H1 (cell line): ENCODE data around the gene BEST1. TPM values are rescaled to one million over a fixed set of nuclear protein-coding genes. Genes with fewer than 3 reads are reported as not detected.
A peak's percentile ranks its signal among the peaks of the same experiment; 100 is the strongest.

Experiments
- CTCF ChIA-PET: fragments of 300-600 bp; sonication (Branson Sonifier 250); formaldehyde crosslinking; loops from one replicate; lab custom pipeline; 2021; ENCODE audit not compliant: partially characterized antibody; lab: Charles Lee
- POLR2A ChIA-PET: fragments of 300-600 bp; sonication (Branson Sonifier 250); formaldehyde crosslinking; loops from one replicate; lab custom pipeline; 2021; ENCODE audit warnings: inconsistent platforms; ENCODE audit not compliant: partially characterized antibody; lab: Charles Lee
- DNase-seq, 2 experiments: peaks; one replicate each; pipeline versions ENCODE4 v3.0.0 to v3.0.0-alpha.2; 2010 to 2022; ENCODE audit warnings: low spot score in 2 of 2, low read depth in 1 of 2, mixed read lengths in 1 of 2
- FAIRE-seq: peaks from 2 replicates; lab custom pipeline; 2011; peaks lifted over from hg19 to GRCh38; lab: Jason Lieb, UNC
- H2AFZ ChIP-seq: 2 replicates; pipeline ENCODE4 v1.8.1; 2012; ENCODE audit warnings: low read length, inconsistent platforms
- H2AK5ac ChIP-seq: 2 replicates; pipeline ENCODE4 v1.6.1; 2013; ENCODE audit warnings: low read depth, low read length
- H2BK120ac ChIP-seq: replicated peaks from 2 replicates; pipeline ENCODE3; 2013; ENCODE audit warnings: low read depth, low read length, inconsistent platforms
- H2BK12ac ChIP-seq: 2 replicates; pipeline ENCODE4 v1.6.1; 2013; ENCODE audit warnings: low read depth, low read length
- H2BK15ac ChIP-seq: 2 replicates; pipeline ENCODE4 v1.6.1; 2013; ENCODE audit warnings: low read length
- H2BK20ac ChIP-seq: 2 replicates; pipeline ENCODE4 v1.6.1; 2013; ENCODE audit warnings: low read length
- H2BK5ac ChIP-seq: 2 replicates; pipeline ENCODE4 v1.6.1; 2013; ENCODE audit warnings: low read depth, low read length
- H3K14ac ChIP-seq: 2 replicates; pipeline ENCODE4 v1.6.1; 2013; ENCODE audit warnings: inconsistent platforms; ENCODE audit not compliant: insufficient read length
- H3K18ac ChIP-seq: 2 replicates; pipeline ENCODE4 v1.6.1; 2013; ENCODE audit warnings: low read length; ENCODE audit errors: extremely low read depth
- H3K23ac ChIP-seq: 2 replicates; pipeline ENCODE4 v1.6.1; 2013; ENCODE audit warnings: inconsistent platforms; ENCODE audit not compliant: insufficient read length
- H3K23me2 ChIP-seq: 2 replicates; pipeline ENCODE4 v1.6.1; 2013; ENCODE audit warnings: low read depth, low read length
- H3K27ac ChIP-seq: 2 replicates; pipeline ENCODE4 v1.6.1; 2011; ENCODE audit warnings: low read depth, low read length, inconsistent platforms
- H3K27me3 ChIP-seq, 4 experiments: replicated peaks in 1 of 4; 1 replicate in 1 of 4; 2 replicates in 3 of 4; pipeline versions ENCODE4 v1.6.1 to v1.8.1; 2011 to 2013; ENCODE audit warnings: low read length in 3 of 4, mild to moderate bottlenecking in 3 of 4, inconsistent platforms in 2 of 4, mixed read lengths in 2 of 4, moderate library complexity in 1 of 4; ENCODE audit not compliant: control insufficient read depth in 3 of 4, insufficient read depth in 3 of 4; ENCODE audit errors: extremely low read depth in 1 of 4
- H3K36me3 ChIP-seq, 4 experiments: 2 replicates each; pipeline versions ENCODE4 v1.6.1 to v1.8.1; 2011 to 2013; ENCODE audit warnings: mild to moderate bottlenecking in 4 of 4, low read length in 3 of 4, moderate library complexity in 2 of 4, control low read depth in 1 of 4, inconsistent platforms in 1 of 4; ENCODE audit not compliant: insufficient read depth in 4 of 4, control insufficient read depth in 2 of 4
- H3K4ac ChIP-seq: replicated peaks from 2 replicates; pipeline ENCODE3; 2013; ENCODE audit warnings: low read length, low read depth, mixed read lengths, inconsistent platforms; ENCODE audit not compliant: insufficient read length
- H3K4me1 ChIP-seq, 4 experiments: replicated peaks in 1 of 4; 1 replicate in 1 of 4; 2 replicates in 3 of 4; pipeline versions ENCODE4 v1.6.1 to v1.8.1; 2011 to 2013; ENCODE audit warnings: low read length in 3 of 4, inconsistent platforms in 2 of 4, mixed read lengths in 1 of 4; ENCODE audit not compliant: insufficient read depth in 4 of 4, control insufficient read depth in 3 of 4
- H3K4me2 ChIP-seq, 2 experiments: 2 replicates each; pipeline versions ENCODE4 v1.6.1 to v1.8.1; 2011 to 2013; ENCODE audit warnings: low read depth in 2 of 2, low read length in 2 of 2, control low read depth in 1 of 2, inconsistent platforms in 1 of 2, mild to moderate bottlenecking in 1 of 2; ENCODE audit not compliant: insufficient read depth in 1 of 2
- H3K4me3 ChIP-seq, 4 experiments: fragments of 200-600, 300-600 bp in 1 of 4; sonication (generic), shearing (Covaris generic), sonication (Bioruptor Twin) in 1 of 4; 2 replicates each; pipeline versions ENCODE4 v1.5.1 to v1.8.1; 2011 to 2016; ENCODE audit warnings: low read length in 4 of 4, low read depth in 3 of 4, control low read depth in 2 of 4, inconsistent platforms in 2 of 4, mild to moderate bottlenecking in 2 of 4, mixed read lengths in 1 of 4, moderate library complexity in 1 of 4; ENCODE audit not compliant: insufficient read depth in 2 of 4; ENCODE audit errors: extremely low read depth in 1 of 4
- H3K56ac ChIP-seq: replicated peaks from 2 replicates; pipeline ENCODE3; 2013; ENCODE audit warnings: low read depth, mild to moderate bottlenecking, mixed read lengths, low read length, inconsistent platforms; ENCODE audit not compliant: insufficient read length
- H3K79me1 ChIP-seq: 2 replicates; pipeline ENCODE4 v1.6.1; 2013; ENCODE audit warnings: low read depth, low read length, control low read depth
- H3K79me2 ChIP-seq, 2 experiments: 2 replicates each; pipeline versions ENCODE4 v1.6.1 to v1.8.1; 2012 to 2013; ENCODE audit warnings: low read length in 2 of 2, mild to moderate bottlenecking in 2 of 2, inconsistent platforms in 1 of 2; ENCODE audit not compliant: insufficient read depth in 2 of 2, control insufficient read depth in 1 of 2
- H3K9ac ChIP-seq, 4 experiments: replicated peaks in 1 of 4; 1 replicate in 1 of 4; 2 replicates in 3 of 4; pipeline versions ENCODE4 v1.6.1 to v1.8.1; 2011 to 2013; ENCODE audit warnings: low read depth in 3 of 4, low read length in 3 of 4, control low read depth in 2 of 4, mild to moderate bottlenecking in 2 of 4, moderate library complexity in 2 of 4, inconsistent platforms in 1 of 4; ENCODE audit errors: extremely low read depth in 1 of 4
- H3K9me3 ChIP-seq, 2 experiments: 2 replicates each; pipeline versions ENCODE4 v1.6.1 to v1.8.1; 2012 to 2013; ENCODE audit warnings: mild to moderate bottlenecking in 2 of 2, moderate library complexity in 2 of 2, control low read depth in 1 of 2, inconsistent platforms in 1 of 2, low read depth in 1 of 2, low read length in 1 of 2, mixed read lengths in 1 of 2; ENCODE audit not compliant: insufficient read depth in 2 of 2
- H4K20me1 ChIP-seq, 2 experiments: replicated peaks in 1 of 2; 2 replicates each; pipeline versions ENCODE3 to v1.8.1; 2011 to 2013; ENCODE audit warnings: inconsistent platforms in 2 of 2, low read length in 2 of 2, mild to moderate bottlenecking in 1 of 2; ENCODE audit not compliant: insufficient read depth in 2 of 2, control insufficient read depth in 1 of 2
- H4K5ac ChIP-seq: 2 replicates; pipeline ENCODE4 v1.6.1; 2013; ENCODE audit warnings: low read length, low read depth, mixed read lengths, inconsistent platforms; ENCODE audit not compliant: insufficient read length
- H4K8ac ChIP-seq: 2 replicates; pipeline ENCODE4 v1.8.0; 2013; ENCODE audit warnings: mild to moderate bottlenecking, moderate library complexity, low read length, inconsistent platforms; ENCODE audit not compliant: insufficient read depth; ENCODE audit errors: extremely low read depth
- H4K91ac ChIP-seq: replicated peaks from 2 replicates; pipeline ENCODE3; 2013; ENCODE audit warnings: low read length, mixed read lengths, inconsistent platforms; ENCODE audit not compliant: insufficient read length
- BACH1 ChIP-seq: IDR thresholded peaks from 2 replicates; pipeline ENCODE4 v1.6.1; 2012; ENCODE audit warnings: low read length, improper control_type of control experiment
- CBX8 ChIP-seq: fragments of 300-800, 300-1000 bp; sonication (generic); IDR thresholded peaks from 2 replicates; pipeline ENCODE4 v1.7.1; 2016; ENCODE audit warnings: low read depth, low read length, borderline replicate concordance
- POLR2AphosphoS5 ChIP-seq: IDR thresholded peaks from 2 replicates; pipeline ENCODE4 v1.6.1; 2011; ENCODE audit warnings: low read depth, low read length
- TCF12 ChIP-seq: IDR thresholded peaks from 2 replicates; pipeline ENCODE4 v1.6.1; 2011; ENCODE audit warnings: low read depth, mild to moderate bottlenecking, low read length
- WGBS, 2 experiments: shearing (Covaris generic) in 1 of 2; methylation state at CpG; one replicate each; pipeline versions ENCODE4 v1.1.6 to v1.1.7; 2013 to 2015; ENCODE audit warnings: low lambda C conversion rate in 2 of 2, mixed read lengths in 2 of 2, inconsistent platforms in 1 of 2, low coverage in 1 of 2, missing lambda C conversion rate in 1 of 2; ENCODE audit not compliant: insufficient replicate concordance in 2 of 2, insufficient coverage in 1 of 2, insufficient read length in 1 of 2; ENCODE audit errors: extremely low coverage in 1 of 2, missing lambda C conversion rate in 1 of 2; 5-methylcytosine and 5-hydroxymethylcytosine counted together
- polyA plus RNA-seq, 7 experiments: library from polyadenylated mRNA; depleted of rRNA in 3 of 7; stranded (reverse) in 5 of 7; unstranded in 2 of 7; fragments of >200 nt in 5 of 7; fragments of 200-250 nt in 2 of 7; gene quantifications; 1 replicate in 5 of 7; 2 replicates in 1 of 7; 4 replicates in 1 of 7; pipeline versions ENCODE4 v1.2.1 to v1.2.3, GENCODE V29; 2011 to 2013; ENCODE audit warnings: missing spikeins in 2 of 7, mixed read lengths in 2 of 7
- total RNA-seq: library from RNA; stranded (reverse); fragmentation: NEBNext Ultra II Directional; extraction: Animal tissue kit (Norgen Biotek cat#: 25700); gene quantifications from 2 replicates; pipeline ENCODE4 v1.2.1, GENCODE V29; 2021

Gene BEST1
- total and polyA plus RNA-seq, 2 of the 8 experiments (the other 6 are each of a cell fraction or from before 2014, with no cell fraction given) = 0.22 to 0.62 TPM

DNA sequence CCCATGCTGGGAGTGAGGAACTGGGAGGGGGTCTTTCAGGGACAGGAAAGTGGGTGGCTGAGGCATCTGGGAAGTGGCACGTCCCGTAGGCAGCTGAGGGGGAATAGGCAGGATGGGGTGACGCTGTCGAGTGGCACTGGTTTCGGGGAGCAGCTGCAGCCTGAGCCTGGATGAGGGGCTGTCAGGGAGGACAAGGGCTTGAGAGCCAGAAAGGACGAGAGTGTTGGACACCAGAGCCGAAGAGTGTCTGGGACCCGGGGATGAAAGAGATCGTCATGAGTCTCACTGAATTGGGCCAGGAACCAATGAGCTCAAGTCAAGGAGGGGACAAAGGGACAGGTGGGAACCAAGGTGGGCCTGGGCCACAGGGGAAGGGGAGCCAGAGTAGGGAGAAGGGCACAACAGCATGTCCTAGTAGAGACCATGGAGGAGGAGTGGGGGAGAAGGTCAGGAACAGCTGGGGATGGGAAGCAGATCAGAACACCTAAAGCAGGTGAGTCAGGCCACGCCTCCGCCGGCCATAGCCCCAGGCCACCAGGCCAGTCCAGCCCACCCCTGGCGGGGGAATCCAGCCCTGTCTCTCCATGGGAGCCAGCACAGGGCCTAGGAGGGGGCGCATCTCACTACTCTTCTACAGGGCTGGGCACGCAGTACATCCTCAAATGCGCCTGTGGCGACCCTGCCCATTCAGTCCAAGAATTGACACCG lies 37.0 kb upstream of the BEST1 start:
- DNase-seq = no peak
- H3K27ac ChIP-seq = no peak overlapping the region
- 88% methylated on average over 18 of the region's 18 CpGs; no CpG with 5 or more reads in 1 of the 2 experiments for WGBS, 2 experiments

More for the DNA sequence above, 37.0 kb upstream of the BEST1 start:
- Histone ChIP-seq H3K9me3 (no peaks in the 10 kb centered on the region), H3K23me2 (peaks cover 7% of the 10 kb centered on the region; the same call in 1 of the 2 replicates), H4K8ac (peak overlapping the region; percentile 11; the same call in 1 of the 2 replicates), H3K4me2 (no peak overlapping the region), H3K79me2 (no peaks in the 10 kb centered on the region), H2BK12ac (no peak overlapping the region), H3K79me1 (no peaks in the 10 kb centered on the region), H2BK5ac (0 out of 2 replicates have a peak overlapping the region, but pooled peaks have one; percentile 44), H3K4ac (no peak overlapping the region), H4K5ac (no peak overlapping the region), H2AK5ac (peak overlapping the region; percentile 86; the same call in 1 of the 2 replicates), H3K27me3 (peaks cover 0 to 16% (median 13%) of the 10 kb centered on the region in 4 experiments; a peak in 5 of 7 replicates), H3K36me3 (no peaks in the 10 kb centered on the region), H3K56ac (no peak overlapping the region), H2AFZ (no peak overlapping the region), H3K23ac (no peak overlapping the region), H4K91ac (no peak overlapping the region), H3K4me3 (no peak overlapping the region), H2BK15ac (peak overlapping the region; percentile 61; the same call in 1 of the 2 replicates), H3K9ac (no peak overlapping the region), H2BK20ac (no peak overlapping the region), H3K4me1 (peaks cover 0 to 25% (median 11%) of the 10 kb centered on the region in 4 experiments; a peak in 6 of 7 replicates), H2BK120ac (no peak overlapping the region), H3K18ac (no peak overlapping the region), H3K14ac (no peak overlapping the region), H4K20me1 (no peaks in the 10 kb centered on the region)
- ChIA-PET POLR2A (interaction anchor here (0.6 to 1.9 kb wide), 5 partner anchors 10 to 164 kb away, joined by 3 to 8 read pairs (median 4); partner anchors contain the start of gene FTH1), CTCF (interaction anchor here (1.3 to 11.1 kb wide), 4 partner anchors 12 to 195 kb away, joined by 5 to 202 read pairs (median 16); no protein-coding TSS in a partner anchor)
- no peak for TF ChIP-seq CBX8
- TF ChIP-seq TCF12 = no peak
- TF ChIP-seq POLR2AphosphoS5 = no peak
- no peak for TF ChIP-seq BACH1
- no peak for FAIRE-seq
